HG02885 (cell line): ENCODE results near the gene PPP3CA.

ENCODE experiments used
- ATAC-seq: cut with Tn5 transposase; IDR thresholded peaks from one replicate; pipeline ENCODE4 v1.9.1; 2021; ENCODE audit warnings: mild to moderate bottlenecking; ENCODE audit not compliant: unreplicated experiment, poor library complexity

PPP3CA gene

GRCh38 chr4:101222156-101222845 is 125.0 kb downstream of the PPP3CA start:
- ATAC-seq = no peak

DNA sequence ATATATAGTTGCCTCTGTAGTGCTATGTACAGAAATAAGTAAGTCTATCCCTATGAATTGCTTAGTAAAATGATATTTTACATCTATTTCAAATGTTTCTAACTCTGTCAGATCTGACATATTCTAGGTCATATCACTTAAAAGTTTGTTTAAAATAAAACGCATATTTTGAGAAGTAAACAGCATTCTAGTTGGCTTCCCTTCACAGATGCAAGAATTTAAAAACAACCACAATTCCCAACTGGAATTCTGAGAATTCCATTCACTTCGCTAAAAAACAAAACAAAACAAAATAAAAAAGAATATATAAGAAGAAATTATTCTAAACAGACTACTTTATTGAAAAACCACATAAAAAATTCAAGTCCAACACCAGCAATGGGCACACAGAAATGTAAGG is 126.0 kb downstream of the PPP3CA start:
- ATAC-seq = no peak

DNA sequence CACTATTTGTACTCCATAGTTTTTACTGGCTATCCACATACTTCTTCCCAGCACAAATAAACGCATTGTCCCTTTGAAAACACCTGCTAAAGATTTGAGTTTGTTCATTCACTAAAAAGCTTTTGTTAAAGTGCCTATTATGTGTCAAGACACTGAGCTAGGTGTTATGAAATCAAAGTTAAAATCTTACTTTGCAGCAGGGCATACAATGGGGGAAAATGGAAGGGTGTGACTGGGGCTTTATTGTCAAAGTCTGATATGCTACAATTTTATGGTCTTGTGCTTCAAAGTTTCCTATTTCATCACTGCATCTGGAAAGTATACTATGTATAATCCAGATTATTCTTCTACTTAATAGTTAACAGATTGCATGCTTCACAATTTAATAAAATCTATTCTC is 128.4 kb downstream of the PPP3CA start:
- ATAC-seq = no peak

- no peak for ATAC-seq
Observed at GRCh38 chr4:101218346-101218745, 129.0 kb downstream of the PPP3CA start.

- no peak for ATAC-seq
Observed at GRCh38 chr4:101217353-101218031, 129.8 kb downstream of the PPP3CA start.

- no peak for ATAC-seq
Observed at GRCh38 chr4:101211146-101211553, 136.2 kb downstream of the PPP3CA start.

DNA sequence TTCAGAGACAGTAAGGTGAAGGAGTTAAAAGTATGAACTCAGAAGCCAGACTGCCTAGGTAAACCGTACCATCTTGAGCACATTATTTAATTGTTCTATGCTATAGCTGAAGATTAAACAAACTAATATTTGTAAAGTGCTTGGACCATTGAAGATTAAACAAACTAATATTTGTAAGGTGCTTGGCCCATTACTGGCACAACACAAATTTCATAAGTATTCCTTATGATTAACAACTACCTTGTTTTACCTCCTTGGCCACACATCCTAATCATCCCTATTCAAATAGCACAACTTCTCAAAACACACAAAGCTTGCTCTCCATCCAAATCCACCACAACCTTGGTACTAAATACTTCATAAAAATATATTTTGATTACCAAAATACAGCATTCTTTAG is 137.0 kb downstream of the PPP3CA start:
- no peak for ATAC-seq

DNA sequence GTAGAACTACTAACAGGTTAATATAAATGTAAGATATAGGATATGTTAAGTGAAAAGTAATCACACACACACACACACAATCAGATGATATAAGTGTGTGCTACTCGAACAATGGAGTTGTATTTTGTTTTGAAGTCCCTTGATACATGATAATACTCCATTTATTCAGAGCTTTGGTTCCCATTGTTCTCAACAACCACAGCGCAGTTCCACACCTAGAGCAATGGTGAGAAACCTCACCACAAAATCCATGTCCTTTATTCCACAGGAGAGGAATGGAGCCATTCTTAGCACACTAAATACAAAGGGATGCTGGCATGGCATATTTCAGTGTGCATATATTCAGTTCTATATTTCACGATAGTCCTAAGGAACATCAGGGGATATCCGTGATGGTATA is 139.2 kb downstream of the PPP3CA start:
- ATAC-seq = no peak

GRCh38 chr4:101205916-101206315 is 141.4 kb downstream of the PPP3CA start:
- peak; percentile 88 for ATAC-seq

DNA sequence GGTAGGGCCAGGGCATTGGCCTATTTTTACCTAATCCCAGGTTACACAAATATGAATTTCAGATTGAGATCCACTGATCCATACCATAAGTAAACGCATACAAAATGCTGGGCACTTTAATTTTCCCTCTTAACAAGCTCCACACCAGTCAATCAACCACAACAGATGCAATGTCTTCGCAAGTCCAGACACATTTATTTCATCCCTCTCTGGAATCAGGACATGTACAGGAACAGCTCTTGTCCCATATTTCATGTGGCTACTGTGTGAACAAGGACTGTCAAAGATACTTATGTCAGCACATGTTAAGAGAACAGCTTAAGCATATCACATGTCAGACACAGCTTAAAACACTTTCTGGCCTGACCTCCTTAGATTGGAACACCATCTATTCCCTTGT is 145.9 kb downstream of the PPP3CA start:
- no peak for ATAC-seq

DNA sequence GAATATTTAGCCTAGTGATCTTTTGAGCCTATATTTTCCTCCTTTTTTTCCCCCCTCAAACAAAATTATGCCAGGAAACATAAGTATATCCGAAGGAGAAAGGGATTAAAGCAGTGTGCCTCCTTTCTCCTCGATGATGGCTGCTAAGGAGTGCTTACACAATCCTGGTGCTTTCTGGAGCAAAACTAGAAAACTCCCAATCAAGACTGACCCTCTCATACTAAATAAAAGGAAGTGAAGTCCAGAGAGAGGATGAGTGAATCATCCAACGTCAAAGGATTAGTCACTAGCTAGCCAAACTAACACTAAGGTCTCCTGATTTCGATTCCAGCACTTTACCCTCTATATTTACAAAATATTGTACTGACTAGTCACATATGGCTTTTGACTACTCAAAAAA is 146.8 kb downstream of the PPP3CA start:
- no peak for ATAC-seq

- ATAC-seq = no peak
Observed at GRCh38 chr4:101199507-101200285, 147.6 kb downstream of the PPP3CA start.

DNA sequence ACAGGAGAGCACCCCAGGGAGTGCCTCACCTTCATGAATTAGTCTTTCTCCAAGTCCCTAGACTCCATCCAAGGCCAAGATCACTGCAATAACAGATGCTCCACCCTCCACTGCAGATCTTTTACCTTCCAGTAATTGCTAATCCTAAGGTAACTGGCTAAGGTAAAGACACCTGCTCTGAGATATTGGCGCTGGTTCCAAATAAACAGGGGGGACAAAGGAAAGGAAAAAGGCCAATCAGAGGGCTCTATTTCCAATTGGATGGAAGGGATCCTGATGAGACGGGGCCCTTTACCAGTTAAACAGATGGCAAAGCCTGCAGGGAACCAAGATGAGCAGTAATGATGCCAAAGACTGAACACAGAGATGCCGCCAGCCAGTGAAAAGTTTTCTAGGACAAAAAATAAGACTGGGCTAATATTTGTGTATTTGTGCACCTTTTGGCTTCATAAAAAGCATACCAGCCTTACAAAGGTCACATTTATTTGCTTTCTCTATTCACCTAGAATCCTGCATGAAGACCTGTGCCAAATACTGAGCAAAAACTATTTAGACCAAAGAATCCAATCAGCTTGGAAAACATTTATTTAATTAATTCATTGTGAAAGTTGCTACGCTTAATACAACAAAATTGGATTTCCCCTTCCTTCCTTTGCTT is 148.5 kb downstream of the PPP3CA start:
- ATAC-seq = no peak

- ATAC-seq = no peak
Observed at GRCh38 chr4:101197350-101197749, 150.0 kb downstream of the PPP3CA start.

DNA sequence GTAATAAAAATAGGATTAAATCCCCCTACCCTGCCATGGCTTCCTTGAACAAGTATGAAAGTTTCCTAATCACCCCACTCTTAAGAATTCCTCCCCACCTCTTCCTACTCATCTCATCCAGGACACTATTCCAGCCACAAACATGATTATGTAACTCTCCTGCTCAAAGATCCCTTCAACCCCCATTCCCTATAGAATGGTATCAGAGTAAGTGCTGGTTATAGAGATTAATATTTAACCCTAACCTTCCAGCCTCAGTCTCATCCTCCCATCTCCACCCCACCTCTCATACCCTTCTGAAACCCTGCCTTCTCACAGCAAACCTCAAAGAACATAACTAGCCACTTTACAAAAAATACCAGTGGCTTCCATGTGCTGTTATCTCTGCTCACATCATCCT is 155.1 kb downstream of the PPP3CA start:
- no peak for ATAC-seq

DNA sequence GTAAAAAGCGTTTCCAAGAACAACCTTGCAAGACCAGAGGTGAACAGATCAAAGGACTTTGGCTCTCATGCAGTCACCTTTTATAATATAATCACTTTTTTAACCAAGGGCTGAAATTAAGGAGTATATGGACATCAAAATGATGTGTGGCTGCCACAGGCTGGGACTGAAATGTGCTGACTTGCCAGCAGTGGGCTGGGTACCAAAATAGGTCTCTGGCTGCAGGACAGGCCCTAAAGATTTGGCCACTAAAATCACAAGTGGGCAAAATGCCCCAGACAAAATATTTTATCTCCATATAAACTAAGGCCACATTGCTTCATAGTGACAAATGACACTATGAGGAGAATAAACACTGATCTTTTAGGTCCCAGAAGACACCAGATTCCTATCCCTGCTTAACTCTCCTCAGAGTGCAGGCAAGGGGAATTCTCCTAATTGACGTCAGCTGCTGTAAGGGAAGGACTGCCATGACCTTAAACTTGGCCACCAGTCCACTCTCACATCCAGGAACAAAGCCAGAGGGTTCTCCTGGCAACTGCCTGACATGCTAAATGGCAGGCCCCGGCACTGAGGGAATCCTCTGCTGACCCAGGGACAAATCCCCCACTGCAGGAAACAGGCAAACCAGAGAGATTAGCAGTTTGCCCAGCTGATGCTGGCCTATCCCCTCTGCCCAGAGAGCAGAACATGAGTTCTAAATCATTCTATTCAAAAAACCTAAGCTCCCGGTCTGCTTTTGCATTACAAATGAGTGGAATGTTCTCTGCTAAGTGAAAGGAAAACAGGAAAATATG is 155.8 kb downstream of the PPP3CA start:
- no peak for ATAC-seq

- no peak for ATAC-seq
Observed at GRCh38 chr4:101190751-101191150, 156.6 kb downstream of the PPP3CA start.

- ATAC-seq = no peak
Observed at GRCh38 chr4:101188906-101189305, 158.4 kb downstream of the PPP3CA start.

DNA sequence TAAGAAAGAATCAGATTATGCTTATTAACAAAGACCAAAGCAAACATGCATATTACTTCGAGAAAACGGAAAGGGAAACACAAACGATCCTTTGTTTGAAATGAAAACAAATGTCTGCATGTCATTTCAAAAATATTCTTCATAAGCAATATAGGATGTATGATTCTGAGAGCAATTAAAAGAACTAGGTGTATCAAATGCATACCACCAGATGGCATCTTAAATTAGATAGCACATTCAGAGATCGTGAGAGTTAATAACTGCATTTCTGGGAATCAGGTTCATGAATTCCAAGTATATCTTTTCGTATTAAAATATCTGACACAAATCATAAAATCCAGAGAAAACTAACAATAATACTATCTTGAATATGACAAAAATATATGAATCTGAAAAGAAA is 159.5 kb downstream of the PPP3CA start:
- no peak for ATAC-seq

GRCh38 chr4:101186567-101187184 is 160.7 kb downstream of the PPP3CA start:
- no peak for ATAC-seq
